ENCODE results near the gene NTNG2. TPM values are rescaled to one million over a fixed set of nuclear protein-coding genes. Genes with fewer than 3 reads are reported as not detected.

NTNG2 gene
- total RNA-seq, 2 experiments from 2014 or later: 1.8 to 2.0 TPM

Other genes with a start within 250 kb of the NTNG2 start
- gene MED27, start 82.2 kb upstream of the NTNG2 start, total RNA-seq: 10 to 100 TPM; 29.1 to 32.5 TPM
- 10 to 100 TPM; 37.5 to 38.1 TPM for gene SETX, start 192.9 kb downstream of the NTNG2 start, total RNA-seq
- gene TTF1, start 244.8 kb downstream of the NTNG2 start, total RNA-seq: 10 to 100 TPM; 31.9 to 33.4 TPM
- gene CFAP77, start 248.2 kb downstream of the NTNG2 start, total RNA-seq: not detected